GM12864 (cell line): ENCODE data around the gene SKAP1.

Experiments used
- DNase-seq: peaks from one replicate; pipeline ENCODE4 v3.0.0-alpha.2; 2011; ENCODE audit warnings: low read depth
- H3K4me3 ChIP-seq: 2 replicates; pipeline ENCODE4 v1.5.1; 2011; ENCODE audit warnings: mild to moderate bottlenecking, low read depth, low read length, control low read depth
- CTCF ChIP-seq: IDR thresholded peaks from 2 replicates; pipeline ENCODE4 v1.5.1; 2011; ENCODE audit warnings: low read depth, mild to moderate bottlenecking, moderate library complexity, low read length, control low read depth, inconsistent platforms; ENCODE audit errors: missing control alignments

The SKAP1 gene

DNA sequence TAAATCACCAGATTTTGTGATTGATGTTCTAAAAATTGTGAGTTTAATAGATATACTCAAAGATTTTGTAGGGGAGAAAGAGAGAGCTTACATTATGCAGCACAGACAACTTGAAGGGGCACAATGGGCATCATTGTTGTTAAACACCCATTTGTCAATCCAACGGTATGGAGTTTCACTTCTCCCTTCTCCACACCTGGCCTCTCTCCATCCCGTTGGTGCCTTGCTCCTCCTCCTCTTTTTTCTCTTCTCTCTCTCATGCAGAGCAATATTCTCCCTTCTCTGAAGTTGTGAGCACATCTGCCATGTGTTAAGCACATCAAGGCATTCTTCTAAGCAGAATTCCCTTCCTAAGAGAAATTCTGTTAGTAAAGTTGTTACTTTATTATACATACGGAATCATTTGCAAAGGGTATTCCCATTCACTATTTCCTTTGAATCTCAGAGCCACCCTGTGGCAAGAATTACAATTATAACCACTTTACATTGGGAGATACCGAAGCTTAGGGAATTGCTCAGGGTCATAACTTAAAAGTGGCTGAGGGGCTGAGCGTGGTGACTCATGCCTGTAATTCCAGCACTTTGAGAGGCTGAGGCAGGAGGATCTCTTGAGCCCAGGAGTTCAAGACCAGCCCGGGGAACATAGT is 40.5 kb upstream of the SKAP1 start:
- no peak for DNase-seq
- no peak overlapping the region for H3K4me3 ChIP-seq
- TF ChIP-seq CTCF: no peak

GRCh38 chr17:48469227-48469626 is 39.2 kb upstream of the SKAP1 start:
- H3K4me3 ChIP-seq: no peak overlapping the region
- TF ChIP-seq CTCF: no peak
- DNase-seq: no peak

GRCh38 chr17:48468299-48468698 is 38.3 kb upstream of the SKAP1 start:
- no peak for TF ChIP-seq CTCF
- no peak overlapping the region for H3K4me3 ChIP-seq
- DNase-seq: no peak

- no peak for DNase-seq
- TF ChIP-seq CTCF: no peak
- no peak overlapping the region for H3K4me3 ChIP-seq
These were observed 35.9 kb upstream of the SKAP1 start for GRCh38 chr17:48465884-48466283.

DNA sequence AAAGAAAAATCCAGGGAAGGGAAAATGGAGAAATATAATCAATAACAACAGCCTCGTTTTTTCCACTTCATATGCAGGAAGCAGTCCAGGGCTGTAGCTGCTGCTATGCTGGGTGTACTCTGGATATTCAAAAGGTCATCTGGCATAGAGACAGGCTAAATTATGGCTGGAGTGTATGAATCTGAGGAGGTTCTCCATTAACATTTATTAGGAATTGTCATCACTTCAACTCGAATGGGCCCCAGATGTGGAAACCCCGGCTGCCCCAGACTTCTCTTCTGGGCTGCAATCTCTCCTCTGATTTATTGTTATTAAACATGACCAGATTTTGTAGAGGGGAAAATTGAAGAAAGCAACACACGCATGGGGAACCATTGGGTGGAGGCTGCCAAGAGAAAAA is 33.5 kb upstream of the SKAP1 start:
- no peak overlapping the region for H3K4me3 ChIP-seq
- TF ChIP-seq CTCF: no peak
- no peak for DNase-seq

DNA sequence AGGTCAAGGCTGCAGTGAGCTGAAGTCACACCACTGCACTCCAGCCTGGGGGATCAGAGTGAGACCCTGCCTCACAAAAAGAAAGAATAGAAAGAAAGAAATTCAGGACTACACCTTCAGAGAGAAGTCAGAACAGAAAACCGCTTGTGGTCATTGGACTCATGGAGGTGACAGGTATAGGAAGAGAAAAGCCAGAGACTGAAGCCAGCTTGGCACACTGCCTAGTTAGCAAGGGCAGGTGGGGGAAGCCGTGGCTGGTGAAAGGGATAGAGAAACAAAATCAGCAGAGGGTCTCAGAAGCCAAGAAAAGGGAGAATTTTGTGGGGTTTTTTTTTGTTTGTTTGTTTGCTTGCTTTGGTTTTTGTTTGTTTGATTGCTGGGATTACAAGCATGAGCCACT is 32.9 kb upstream of the SKAP1 start:
- H3K4me3 ChIP-seq: no peak overlapping the region
- TF ChIP-seq CTCF: no peak
- no peak for DNase-seq

GRCh38 chr17:48460052-48460451 is 30.0 kb upstream of the SKAP1 start:
- H3K4me3 ChIP-seq: no peak overlapping the region
- no peak for DNase-seq
- no peak for TF ChIP-seq CTCF
